Hematopoietic multipotent progenitor cell treated with erythropoietin and hydrocortisone succinate and interleukin-3 and kit ligand, for 8 days (in vitro differentiated cells): Measurements from ENCODE around the gene MED13L.

Experiments used
- DNase-seq: peaks from one replicate; pipeline ENCODE4 v3.0.0-alpha.2; 2015

MED13L gene

GRCh38 chr12:115960868-115961802, 316.4 kb downstream of the MED13L start:
- no peak for DNase-seq

GRCh38 chr12:115957686-115958290, 319.7 kb downstream of the MED13L start:
- no peak for DNase-seq

GRCh38 chr12:115956659-115957058, 320.8 kb downstream of the MED13L start:
- no peak for DNase-seq

GRCh38 chr12:115956236-115956635, 321.3 kb downstream of the MED13L start:
- no peak for DNase-seq

GRCh38 chr12:115953450-115953849, 324.0 kb downstream of the MED13L start:
- DNase-seq = no peak

GRCh38 chr12:115953031-115953430, 324.5 kb downstream of the MED13L start:
- no peak for DNase-seq

GRCh38 chr12:115950959-115951358, 326.5 kb downstream of the MED13L start:
- no peak for DNase-seq

- DNase-seq = no peak
These were observed 327.8 kb downstream of the MED13L start for GRCh38 chr12:115949675-115950074.

GRCh38 chr12:115947696-115948062, 329.8 kb downstream of the MED13L start:
- DNase-seq = no peak

- no peak for DNase-seq
These were observed 330.4 kb downstream of the MED13L start for GRCh38 chr12:115946867-115947695.

- DNase-seq = no peak
These were observed 331.4 kb downstream of the MED13L start for GRCh38 chr12:115946092-115946491.

GRCh38 chr12:115945491-115945885, 332.0 kb downstream of the MED13L start:
- DNase-seq = no peak

- DNase-seq = no peak
These were observed 332.5 kb downstream of the MED13L start for GRCh38 chr12:115944837-115945490.

GRCh38 chr12:115944392-115944742, 333.1 kb downstream of the MED13L start:
- no peak for DNase-seq

GRCh38 chr12:115943630-115944391, 333.7 kb downstream of the MED13L start:
- no peak for DNase-seq

GRCh38 chr12:115943310-115943629, 334.2 kb downstream of the MED13L start:
- DNase-seq = no peak

- DNase-seq = no peak
These were observed 335.1 kb downstream of the MED13L start for GRCh38 chr12:115942346-115942745.

- no peak for DNase-seq
These were observed 336.1 kb downstream of the MED13L start for GRCh38 chr12:115941362-115941761.

- DNase-seq = no peak
These were observed 338.6 kb downstream of the MED13L start for GRCh38 chr12:115938794-115939377.

- DNase-seq = no peak
These were observed 340.2 kb downstream of the MED13L start for GRCh38 chr12:115936997-115937916.

- DNase-seq = no peak
These were observed 342.6 kb downstream of the MED13L start for GRCh38 chr12:115934877-115935276.
